ENCODE results near the gene LGI2. TPM values are rescaled to one million over a fixed set of nuclear protein-coding genes. Genes with fewer than 3 reads are reported as not detected.

LGI2 gene
- total and polyA plus RNA-seq, 7 donors, result 0.08 to 1.0 (median 0.32) TPM

DNA sequence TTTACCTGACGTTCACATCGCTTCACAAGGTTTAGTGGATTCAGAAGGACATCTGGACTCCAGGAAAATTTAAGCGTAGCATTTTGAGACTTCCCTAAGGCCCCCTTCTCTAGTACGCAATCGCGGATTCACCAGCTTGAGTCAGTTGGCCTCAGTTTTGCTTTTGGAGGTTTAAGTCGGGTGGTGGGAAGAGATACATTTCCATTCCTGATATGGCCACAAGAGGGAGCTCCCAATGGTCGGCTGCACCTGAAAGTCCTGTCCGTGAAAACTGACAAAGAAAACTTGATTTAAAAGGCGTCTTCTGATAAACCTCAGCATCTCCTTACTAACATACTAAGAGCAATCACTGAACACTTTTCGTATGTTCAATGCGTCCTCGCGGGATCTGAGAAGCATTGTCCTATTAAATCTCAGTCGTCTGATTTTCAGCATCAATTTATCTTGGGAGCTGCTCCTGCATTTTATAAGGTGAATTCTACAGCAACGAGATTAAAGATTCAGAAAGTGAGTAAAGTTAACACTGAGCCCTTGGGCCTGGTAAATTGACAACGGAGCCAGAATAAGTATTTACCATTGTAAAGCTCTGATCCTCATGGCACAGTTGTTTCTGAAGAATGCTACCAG is 50.6 kb downstream of the LGI2 start:
- TF ChIP-seq, protein P1, sequence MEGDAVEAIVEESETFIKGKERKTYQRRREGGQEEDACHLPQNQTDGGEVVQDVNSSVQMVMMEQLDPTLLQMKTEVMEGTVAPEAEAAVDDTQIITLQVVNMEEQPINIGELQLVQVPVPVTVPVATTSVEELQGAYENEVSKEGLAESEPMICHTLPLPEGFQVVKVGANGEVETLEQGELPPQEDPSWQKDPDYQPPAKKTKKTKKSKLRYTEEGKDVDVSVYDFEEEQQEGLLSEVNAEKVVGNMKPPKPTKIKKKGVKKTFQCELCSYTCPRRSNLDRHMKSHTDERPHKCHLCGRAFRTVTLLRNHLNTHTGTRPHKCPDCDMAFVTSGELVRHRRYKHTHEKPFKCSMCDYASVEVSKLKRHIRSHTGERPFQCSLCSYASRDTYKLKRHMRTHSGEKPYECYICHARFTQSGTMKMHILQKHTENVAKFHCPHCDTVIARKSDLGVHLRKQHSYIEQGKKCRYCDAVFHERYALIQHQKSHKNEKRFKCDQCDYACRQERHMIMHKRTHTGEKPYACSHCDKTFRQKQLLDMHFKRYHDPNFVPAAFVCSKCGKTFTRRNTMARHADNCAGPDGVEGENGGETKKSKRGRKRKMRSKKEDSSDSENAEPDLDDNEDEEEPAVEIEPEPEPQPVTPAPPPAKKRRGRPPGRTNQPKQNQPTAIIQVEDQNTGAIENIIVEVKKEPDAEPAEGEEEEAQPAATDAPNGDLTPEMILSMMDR (IDR thresholded peaks at IDR 0.05), result peak; percentile 83
- Histone ChIP-seq H3K27ac (peak overlapping the region; percentile 78), H3K9me3 (no peaks in the 10 kb centered on the region), H3K36me3 (ENCODE audit: insufficient read depth in 1 of 2, low read depth in 1 of 2) (no peaks in the 10 kb centered on the region), H3K4me3 (peak overlapping the region; percentile 59), H3K27me3 (ENCODE audit: insufficient read depth in 3 of 3, low read length in 2 of 3) (no peaks in the 10 kb centered on the region), H3K4me1 (peaks cover 9% of the 10 kb centered on the region)
- intact Hi-C loops (cut with DNase I), result loop anchor here in 1 of 2 donors (2.0 kb wide), 1 partner anchor 165 kb away; no protein-coding TSS in a partner anchor
- DNase-seq (peak; percentile 35 to 56), ATAC-seq (peak; percentile 48 to 86 (median 70))
- WGBS, 3 donors, result 8 to 12% (median 9%) methylated on average over 17 of the region's 17 CpGs

DNA sequence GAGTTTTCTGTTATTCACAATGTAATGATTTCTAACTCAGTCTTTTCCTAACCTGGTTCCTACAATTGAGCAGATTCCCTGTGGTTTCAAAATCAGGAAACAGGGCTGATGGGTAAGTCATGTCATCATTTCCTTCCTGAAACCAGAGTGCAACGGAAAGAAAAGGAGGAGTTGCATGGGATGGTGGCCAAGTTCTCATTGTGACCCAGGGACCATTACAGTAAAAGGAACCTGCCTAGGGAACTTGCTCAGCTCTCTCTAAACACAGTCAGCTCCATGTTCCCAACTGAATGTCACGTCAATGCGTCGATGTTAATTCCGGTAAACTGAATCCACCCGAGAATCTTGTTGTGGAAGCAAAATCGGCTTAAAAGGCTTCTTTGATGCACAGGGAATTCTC is 51.2 kb downstream of the LGI2 start:
- 46 to 75% (median 63%) methylated on average over 7 of the region's 7 CpGs for WGBS, 3 donors
- Histone ChIP-seq H3K27me3 (ENCODE audit: insufficient read depth in 3 of 3, low read length in 2 of 3) (no peaks in the 10 kb centered on the region), H3K27ac (peak overlapping the region; percentile 78), H3K4me3 (peak overlapping the region; percentile 59), H3K4me1 (peaks cover 9% of the 10 kb centered on the region), H3K36me3 (ENCODE audit: insufficient read depth in 1 of 2, low read depth in 1 of 2) (no peaks in the 10 kb centered on the region), H3K9me3 (no peaks in the 10 kb centered on the region)
- intact Hi-C loops (cut with DNase I), result no loop called here
- ATAC-seq (peak; percentile 39 to 81 (median 71)), DNase-seq (peak in 1 of 2 donors; percentile 65)
- TF ChIP-seq, protein P1 (IDR thresholded peaks at IDR 0.05), result no peak

DNA sequence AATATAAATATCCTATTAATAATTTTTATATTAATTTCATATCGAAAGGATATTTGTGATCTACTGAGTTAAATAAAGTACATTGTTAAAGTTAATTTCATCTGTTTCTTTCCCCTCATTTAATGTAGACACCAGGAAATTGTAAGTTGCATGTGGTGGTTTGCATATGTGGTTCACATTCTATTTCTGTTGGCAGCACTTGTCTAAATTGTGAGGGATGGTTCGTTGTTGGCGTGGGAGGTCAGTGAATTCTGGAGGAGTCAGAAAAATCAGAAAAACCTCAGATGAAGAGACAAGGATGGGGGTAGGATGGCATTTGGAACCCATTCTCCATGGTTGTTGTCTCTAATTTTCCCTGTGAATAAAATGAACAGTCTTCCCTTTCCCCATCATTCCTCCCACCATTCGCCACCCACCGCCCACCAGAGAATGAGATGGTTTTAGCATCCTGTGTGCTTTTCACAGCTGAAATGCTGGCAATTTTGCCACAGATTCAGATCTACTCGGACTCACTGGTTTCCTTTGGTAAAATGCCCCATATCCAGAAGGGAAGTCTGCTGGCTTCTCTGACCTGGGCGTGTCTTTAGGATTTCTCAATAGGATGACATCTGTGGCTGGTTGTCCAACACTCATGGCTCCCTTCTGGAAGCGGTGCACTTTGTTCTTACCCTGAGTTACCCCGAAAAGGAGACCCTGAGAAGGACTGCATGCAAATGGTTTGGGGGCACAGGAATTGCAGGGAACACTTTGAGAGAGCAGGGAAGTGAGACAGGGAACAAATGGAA is 52.3 kb downstream of the LGI2 start:
- no peaks in the 10 kb centered on the region for H3K36me3 ChIP-seq (ENCODE audit: insufficient read depth in 1 of 2, low read depth in 1 of 2)
- DNase-seq (no peak), ATAC-seq (peak in 2 of 4 donors; percentile 47 to 57)
- H3K4me3 ChIP-seq, result no peak overlapping the region
- H3K4me1 ChIP-seq, result peaks cover 9% of the 10 kb centered on the region
- no peaks in the 10 kb centered on the region for H3K27me3 ChIP-seq (ENCODE audit: insufficient read depth in 3 of 3, low read length in 2 of 3)
- intact Hi-C loops (cut with DNase I), result no loop called here
- TF ChIP-seq, protein P1 (IDR thresholded peaks at IDR 0.05), result no peak
- 68 to 80% (median 69%) methylated on average over 9 of the region's 9 CpGs for WGBS, 3 donors
- peak overlapping the region; percentile 78 for H3K27ac ChIP-seq
- H3K9me3 ChIP-seq, result no peaks in the 10 kb centered on the region

DNA sequence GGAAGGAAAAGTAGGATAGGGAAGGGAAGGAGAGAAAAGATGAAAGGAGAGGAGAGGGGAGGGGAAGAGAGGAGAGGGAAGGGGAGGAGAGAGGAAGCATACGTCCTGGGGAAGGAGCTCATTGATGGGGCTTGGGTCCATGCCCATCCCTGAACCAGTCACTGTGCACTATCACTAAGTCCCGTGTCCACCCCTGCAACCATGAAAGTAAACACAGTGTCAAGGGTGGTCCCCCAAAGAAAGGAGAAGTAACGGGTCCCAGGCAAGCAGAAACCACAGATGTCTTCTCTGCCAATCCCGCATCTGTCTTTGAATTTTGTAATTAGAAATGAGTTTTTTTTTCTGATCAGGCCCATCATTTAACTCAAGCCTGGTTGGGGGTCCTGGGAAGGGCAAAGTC is 55.2 kb downstream of the LGI2 start:
- H3K36me3 ChIP-seq (ENCODE audit: insufficient read depth in 1 of 2, low read depth in 1 of 2), result no peaks in the 10 kb centered on the region
- intact Hi-C loops (cut with DNase I), result no loop called here
- no peaks in the 10 kb centered on the region for H3K27me3 ChIP-seq (ENCODE audit: insufficient read depth in 3 of 3, low read length in 2 of 3)
- ATAC-seq (no peak), DNase-seq (no peak)
- WGBS, 3 donors, result 70 to 75% (median 73%) methylated on average over 4 of the region's 4 CpGs
- TF ChIP-seq, protein P1 (IDR thresholded peaks at IDR 0.05), result no peak
- peaks cover 9% of the 10 kb centered on the region for H3K4me1 ChIP-seq
- H3K9me3 ChIP-seq, result no peaks in the 10 kb centered on the region
- no peak overlapping the region for H3K4me3 ChIP-seq
- no peak overlapping the region for H3K27ac ChIP-seq
